Liver (tissue), 9 donors: ENCODE measurements around the gene RAD51B. TPM values are rescaled to one million over a fixed set of nuclear protein-coding genes. Genes with fewer than 3 reads are reported as not detected.

ENCODE experiments used
- DNase-seq: peaks from one replicate; pipeline ENCODE4 v3.0.0-alpha.2; 2017; ENCODE audit warnings: low spot score
- H3K27ac ChIP-seq, 2 donors: one replicate each; pipeline ENCODE4 v1.7.0; 2013; ENCODE audit warnings: inconsistent platforms in 2 of 2, low read length in 2 of 2, control low read depth in 1 of 2, low read depth in 1 of 2, mild to moderate bottlenecking in 1 of 2
- H3K27me3 ChIP-seq, 4 donors: one replicate each; pipeline versions ENCODE4 v1.6.1 to v1.7.0; 2013; ENCODE audit warnings: low read length in 3 of 4, inconsistent platforms in 1 of 4, mild to moderate bottlenecking in 1 of 4, moderate library complexity in 1 of 4; ENCODE audit not compliant: control insufficient read depth in 4 of 4, insufficient read depth in 4 of 4
- H3K36me3 ChIP-seq, 4 donors: one replicate each; pipeline versions ENCODE4 v1.6.1 to v1.7.0; 2013; ENCODE audit warnings: low read length in 3 of 4, mild to moderate bottlenecking in 3 of 4, low read depth in 1 of 4, moderate library complexity in 1 of 4; ENCODE audit not compliant: control insufficient read depth in 4 of 4, insufficient read depth in 3 of 4
- H3K4me1 ChIP-seq, 4 donors: one replicate each; pipeline versions ENCODE4 v1.6.1 to v1.7.0; 2013; ENCODE audit warnings: low read length in 3 of 4, mild to moderate bottlenecking in 3 of 4, moderate library complexity in 1 of 4; ENCODE audit not compliant: control insufficient read depth in 4 of 4, insufficient read depth in 4 of 4
- H3K4me3 ChIP-seq, 3 donors: one replicate each; pipeline versions ENCODE4 v1.6.1 to v1.7.0; 2013; ENCODE audit warnings: low read length in 3 of 3, control low read depth in 1 of 3, low read depth in 1 of 3, mild to moderate bottlenecking in 1 of 3
- H3K9ac ChIP-seq, 2 donors: one replicate each; pipeline ENCODE4 v1.7.0; 2013; ENCODE audit warnings: low read length in 2 of 2, mild to moderate bottlenecking in 2 of 2, moderate library complexity in 2 of 2, control low read depth in 1 of 2, low read depth in 1 of 2
- H3K9me3 ChIP-seq, 4 donors: one replicate each; pipeline versions ENCODE4 v1.6.1 to v1.7.0; 2013; ENCODE audit warnings: low read length in 3 of 4; ENCODE audit not compliant: control insufficient read depth in 4 of 4
- CTCF ChIP-seq: fragments of 150-350 bp; IDR thresholded peaks from 2 replicates; pipeline ENCODE4 v1.5.1; 2017; ENCODE audit warnings: improper control_type of control experiment, low read depth, low read length; ENCODE audit not compliant: missing input control
- EGR1 ChIP-seq, 2 donors: IDR thresholded peaks; 2 replicates each; pipeline ENCODE4 v1.6.1; 2016 to 2018; ENCODE audit warnings: antibody characterized with exemption in 2 of 2, low read depth in 2 of 2
- FOXA2 ChIP-seq: IDR thresholded peaks from 2 replicates; pipeline ENCODE4 v1.6.1; 2016; ENCODE audit warnings: antibody characterized with exemption
- HNF4A ChIP-seq, 2 donors: conservative IDR thresholded peaks; 2 replicates each; pipeline ENCODE4 v1.6.1; 2016; ENCODE audit warnings: antibody characterized with exemption in 2 of 2, mild to moderate bottlenecking in 2 of 2
- JUND ChIP-seq, 2 donors: IDR thresholded peaks; 2 replicates each; pipeline ENCODE4 v1.6.1; 2016; ENCODE audit warnings: antibody characterized with exemption in 2 of 2
- MAX ChIP-seq: IDR thresholded peaks from 2 replicates; pipeline ENCODE4 v1.6.1; 2016; ENCODE audit warnings: antibody characterized with exemption
- NR2F2 ChIP-seq: IDR thresholded peaks from 2 replicates; pipeline ENCODE4 v1.6.1; 2016; ENCODE audit warnings: antibody characterized with exemption
- RAD21 ChIP-seq, 2 donors: IDR thresholded peaks; 2 replicates each; pipeline ENCODE4 v1.6.1; 2016; ENCODE audit warnings: antibody characterized with exemption in 2 of 2, mild to moderate bottlenecking in 2 of 2
- REST ChIP-seq: IDR thresholded peaks from 2 replicates; pipeline ENCODE4 v1.6.1; 2016; ENCODE audit warnings: antibody characterized with exemption, mild to moderate bottlenecking
- SP1 ChIP-seq: IDR thresholded peaks from 2 replicates; pipeline ENCODE4 v1.6.1; 2018; ENCODE audit warnings: antibody characterized with exemption, mild to moderate bottlenecking
- TAF1 ChIP-seq: conservative IDR thresholded peaks from 2 replicates; pipeline ENCODE4 v1.6.1; 2016; ENCODE audit warnings: antibody characterized with exemption, mild to moderate bottlenecking
- ZBTB33 ChIP-seq: IDR thresholded peaks from 2 replicates; pipeline ENCODE4 v1.6.1; 2016; ENCODE audit warnings: antibody characterized with exemption
- WGBS: extraction: QIAGEN DNeasy Blood & Tissue Kit; methylation state at CpG from one replicate; pipeline ENCODE4 v1.1.7; 2013; 5-methylcytosine and 5-hydroxymethylcytosine counted together
- polyA plus RNA-seq, 2 donors: library from polyadenylated mRNA; stranded (reverse) in 1 of 2; unstranded in 1 of 2; fragments of 200-250 nt in 1 of 2; fragments of >200 nt in 1 of 2; fragmentation: Nextera tagmentation in 1 of 2; extraction: Ambion mirVana in 1 of 2; gene quantifications; one replicate each; pipeline versions ENCODE4 v1.2.1 to v1.2.3, GENCODE V29; 2013 to 2015
- total RNA-seq, 2 donors: library from RNA; depleted of rRNA; stranded (reverse); fragments of >200 nt; gene quantifications; one replicate each; pipeline ENCODE4 v1.2.3, GENCODE V29; 2014
- donor health status: healthy.
- donor health status: healthy.
- donor health status: healthy.
- donor health status: healthy.
- donor health status: healthy.

Gene RAD51B
- total and polyA plus RNA-seq, 4 donors: 0.81 to 12.9 (median 2.4) TPM

GRCh38 chr14:68749487-68750475 lies 930.2 kb downstream of the RAD51B start:
- H3K36me3 ChIP-seq: no peaks in the 10 kb centered on the region
- H3K27ac ChIP-seq: no peak overlapping the region
- H3K4me3 ChIP-seq: no peak overlapping the region
- H3K9ac ChIP-seq: no peak overlapping the region
- 97% methylated on average over 11 of the region's 11 CpGs for WGBS
- TF ChIP-seq EGR1 (IDR thresholded peaks at IDR 0.05; ENCODE audit: low read depth in 2 of 2) (no peak), SP1 (no peak), REST (no peak), HNF4A (conservative IDR thresholded peaks at IDR 0.05) (no peak), JUND (IDR thresholded peaks at IDR 0.05) (no peak), RAD21 (IDR thresholded peaks at IDR 0.05) (no peak), ZBTB33 (no peak), TAF1 (no peak), CTCF (no peak)
- no peaks in the 10 kb centered on the region for H3K27me3 ChIP-seq
- H3K4me1 ChIP-seq: no peaks in the 10 kb centered on the region
- DNase-seq: no peak
- no peaks in the 10 kb centered on the region for H3K9me3 ChIP-seq

- H3K4me1 ChIP-seq: peaks cover 0 to 11% (median 3%) of the 10 kb centered on the region in 4 donors
- TF ChIP-seq JUND (IDR thresholded peaks at IDR 0.05) (no peak), CTCF (no peak), SP1 (no peak), NR2F2 (no peak), MAX (no peak), FOXA2 (no peak)
- DNase-seq: no peak
- H3K36me3 ChIP-seq: no peaks in the 10 kb centered on the region
- WGBS: 84% methylated on average over 6 of the region's 6 CpGs
- H3K27ac ChIP-seq: no peak overlapping the region
- no peak overlapping the region for H3K9ac ChIP-seq
- no peaks in the 10 kb centered on the region for H3K9me3 ChIP-seq
- no peak overlapping the region for H3K4me3 ChIP-seq
- no peaks in the 10 kb centered on the region for H3K27me3 ChIP-seq
Measured at GRCh38 chr14:68752271-68753006, 932.9 kb downstream of the RAD51B start.
